ENCODE data around the gene ZNF662. TPM values are rescaled to one million over a fixed set of nuclear protein-coding genes. Genes with fewer than 3 reads are reported as not detected.

ZNF662 gene
- total and polyA plus RNA-seq, 2 of the 13 experiments (the other 11 are each of a cell fraction or from before 2014, with no cell fraction given): not detected

GRCh38 chr3:42935472-42935871, 29.5 kb downstream of the ZNF662 start (continued):
- TF ChIP-seq RBM22 (optimal IDR thresholded peaks at IDR 0.05; ENCODE audit: low read length): no peak
- TF ChIP-seq ZNF512 (CRISPR knock-in tag; IDR thresholded peaks at IDR 0.05): no peak

- ATAC-seq (no peak), FAIRE-seq (no peak), DNase-seq (ENCODE audit: low spot score) (no peak)
- Histone ChIP-seq H3K9me3 (ENCODE audit: low read length) (no peaks in the 10 kb centered on the region), H3K79me2 (ENCODE audit: insufficient read depth, low read length) (no peaks in the 10 kb centered on the region), H3K27me3 (ENCODE audit: control insufficient read depth in 1 of 2, insufficient read depth in 2 of 2, low read length in 2 of 2) (peaks cover 0 to 6% of the 10 kb centered on the region in 2 experiments; a peak in 2 of 5 replicates), H3K4me3 (replicated peaks in 1 of 3; ENCODE audit: insufficient read depth in 1 of 3, low read depth in 2 of 3, low read length in 3 of 3) (no peak overlapping the region), H3K27ac (ENCODE audit: extremely low read length, insufficient read depth, low read length) (no peak overlapping the region), H2AFZ (ENCODE audit: low read length) (no peak overlapping the region), H4K20me1 (ENCODE audit: insufficient read depth, low read length) (no peaks in the 10 kb centered on the region), H3K4me2 (ENCODE audit: low read depth, low read length) (no peak overlapping the region), H3K9ac (ENCODE audit: insufficient read depth, low read depth, low read length) (no peak overlapping the region), H3K36me3 (replicated peaks in 1 of 2; ENCODE audit: control insufficient read depth in 1 of 2, insufficient read depth in 2 of 2, low read length in 2 of 2) (no peaks in the 10 kb centered on the region), H3K4me1 (ENCODE audit: insufficient read depth, low read length) (no peaks in the 10 kb centered on the region)
- in situ Hi-C loops (cut with HindIII; ENCODE audit: extremely low pct_ligation_motif_present, low pct_unique_long_range_greater_than_20kb): no loop called here
- BruUV-seq (replicated peaks): no TSS peak
- WGBS (ENCODE audit: low lambda C conversion rate): 55% methylated on average over 30 of the region's 43 CpGs
- intact Hi-C loops (cut with micrococcal nuclease; ENCODE audit: unreplicated experiment): no loop called here
- TF ChIP-seq ZNF225 (CRISPR knock-in tag; IDR thresholded peaks at IDR 0.05) (no peak), ZFP82 (CRISPR knock-in tag; IDR thresholded peaks at IDR 0.05; ENCODE audit: borderline replicate concordance) (no peak), BRCA1 (CRISPR knock-in tag; IDR thresholded peaks at IDR 0.05) (no peak), DNMT1 (CRISPR knock-in tag; IDR thresholded peaks at IDR 0.05) (no peak), CERS6 (CRISPR knock-in tag; IDR thresholded peaks at IDR 0.05) (no peak), ZNF276 (CRISPR knock-in tag; IDR thresholded peaks at IDR 0.05; ENCODE audit: low read depth) (no peak), NFIB (CRISPR knock-in tag; IDR thresholded peaks at IDR 0.05; ENCODE audit: borderline replicate concordance) (no peak), ZNF513 (CRISPR knock-in tag; conservative IDR thresholded peaks at IDR 0.05) (no peak), ZBTB8A (CRISPR knock-in tag; IDR thresholded peaks at IDR 0.05; ENCODE audit: borderline replicate concordance, low read depth) (no peak)
- ChIA-PET POLR2A (no interaction called here), CTCF (ENCODE audit: low intra/inter-chr PET ratio, low total read pairs) (no interaction called here)
Measured at GRCh38 chr3:42936157-42936981, 30.4 kb downstream of the ZNF662 start.
